GM10266 (cell line): ENCODE measurements around the gene PRCD.

Source experiments
- DNase-seq: peaks from one replicate; pipeline ENCODE4 v3.0.0; 2012; ENCODE audit errors: extremely low spot score
- CTCF ChIP-seq: IDR thresholded peaks from 2 replicates; pipeline ENCODE4 v1.5.1; 2012; ENCODE audit warnings: mild to moderate bottlenecking, low read depth; ENCODE audit not compliant: control insufficient read depth, insufficient read depth; ENCODE audit errors: missing control alignments

The PRCD gene

GRCh38 chr17:76540381-76541300 is 797 bp downstream of the PRCD start:
- no peak for TF ChIP-seq CTCF

GRCh38 chr17:76541739-76542454 is 2.1 kb downstream of the PRCD start:
- no peak for TF ChIP-seq CTCF
- no peak for DNase-seq

More at GRCh38 chr17:76540381-76541300, 797 bp downstream of the PRCD start:
- DNase-seq = peak; percentile 77

- no peak for TF ChIP-seq CTCF
Measured at GRCh38 chr17:76542566-76542971, 2.7 kb downstream of the PRCD start.

GRCh38 chr17:76542984-76543383 is 3.1 kb downstream of the PRCD start:
- no peak for TF ChIP-seq CTCF
- DNase-seq = no peak

More at GRCh38 chr17:76542566-76542971, 2.7 kb downstream of the PRCD start:
- DNase-seq = no peak

- no peak for TF ChIP-seq CTCF
Measured at GRCh38 chr17:76543482-76543825, 3.6 kb downstream of the PRCD start.

GRCh38 chr17:76543826-76544545 is 4.1 kb downstream of the PRCD start:
- TF ChIP-seq CTCF = no peak
- DNase-seq = no peak

More at GRCh38 chr17:76543482-76543825, 3.6 kb downstream of the PRCD start:
- no peak for DNase-seq
